Spleen (tissue), 11 donors: Measurements from ENCODE around the gene MT1G. TPM values are rescaled to one million over a fixed set of nuclear protein-coding genes. Genes with fewer than 3 reads are reported as not detected.

Source experiments
- DNase-seq: peaks from one replicate; pipeline ENCODE4 v3.0.0-alpha.2; 2020
- H3K27ac ChIP-seq, 8 donors: fragments of 200-600 bp; sonication (generic) in 7 of 8; 1 replicate in 4 of 8; 2 replicates in 4 of 8; pipeline versions ENCODE4 v1.5.0 to v1.8.0; 2016 to 2021; ENCODE audit warnings: inconsistent platforms in 4 of 8, mild to moderate bottlenecking in 4 of 8, moderate library complexity in 1 of 8
- H3K27me3 ChIP-seq, 7 donors: fragments of 200-600 bp; sonication (generic) in 6 of 7; replicated peaks in 1 of 7; 1 replicate in 4 of 7; 2 replicates in 3 of 7; pipeline versions ENCODE4 v1.5.0 to v1.8.0; 2016 to 2021; ENCODE audit warnings: inconsistent platforms in 3 of 7, mild to moderate bottlenecking in 1 of 7
- H3K36me3 ChIP-seq, 6 donors: fragments of 200-600 bp; sonication (generic) in 5 of 6; 1 replicate in 4 of 6; 2 replicates in 2 of 6; pipeline versions ENCODE4 v1.5.0 to v1.8.0; 2016 to 2021; ENCODE audit warnings: inconsistent platforms in 2 of 6
- H3K4me1 ChIP-seq, 6 donors: fragments of 200-600 bp; sonication (generic) in 5 of 6; 1 replicate in 3 of 6; 2 replicates in 3 of 6; pipeline versions ENCODE4 v1.5.0 to v1.8.0; 2016 to 2021; ENCODE audit warnings: inconsistent platforms in 3 of 6
- H3K4me3 ChIP-seq, 8 donors: fragments of 200-600 bp; sonication (generic) in 7 of 8; 1 replicate in 4 of 8; 2 replicates in 4 of 8; pipeline versions ENCODE4 v1.5.0 to v1.8.0; 2016 to 2021; ENCODE audit warnings: inconsistent platforms in 4 of 8, mild to moderate bottlenecking in 4 of 8, moderate library complexity in 2 of 8
- H3K9me3 ChIP-seq, 8 donors: fragments of 200-600 bp; sonication (generic) in 7 of 8; 1 replicate in 4 of 8; 2 replicates in 4 of 8; pipeline versions ENCODE4 v1.5.0 to v1.8.0; 2016 to 2021; ENCODE audit warnings: inconsistent platforms in 4 of 8
- CTCF ChIP-seq, 11 experiments: fragments of 200-600 bp in 7 of 11; fragments of 450-650 bp in 4 of 11; sonication (generic) in 4 of 11; IDR thresholded peaks in 8 of 11; conservative IDR thresholded peaks in 3 of 11; 1 replicate in 7 of 11; 2 replicates in 4 of 11; pipeline versions ENCODE4 v1.4.0 to v1.8.0; 2016 to 2021; ENCODE audit warnings: antibody characterized with exemption in 11 of 11, inconsistent platforms in 4 of 11, mild to moderate bottlenecking in 1 of 11
- POLR2A ChIP-seq, 3 donors: fragments of 450-650 bp; IDR thresholded peaks; one replicate each; pipeline ENCODE4 v1.5.1; 2017; ENCODE audit warnings: antibody characterized with exemption in 3 of 3, mild to moderate bottlenecking in 1 of 3
- POLR2AphosphoS5 ChIP-seq, 3 donors: sonication (generic); formaldehyde crosslinking; IDR thresholded peaks; one replicate each; pipeline ENCODE4 v1.5.1; 2017; ENCODE audit warnings: antibody characterized with exemption in 3 of 3
- WGBS, 5 donors: extraction: QIAGEN DNeasy Blood & Tissue Kit in 3 of 5; methylation state at CpG; one replicate each; pipeline versions ENCODE4 v1.1.5 to v1.1.7; 2013 to 2018; 5-methylcytosine and 5-hydroxymethylcytosine counted together
- intact Hi-C: fragments of 100-400 bp; cut with DNase I; formaldehyde crosslinking; loops from one replicate; pipeline ENCODE4 v1.15.0; 2023; ENCODE audit warnings: low total_unique reads
- polyA plus RNA-seq, 3 donors: library from polyadenylated mRNA; stranded (reverse); fragments of 200-250 nt; gene quantifications; one replicate each; pipeline ENCODE4 v1.2.1, GENCODE V29; 2013
- total RNA-seq, 7 donors: library from RNA; depleted of rRNA in 3 of 7; stranded (reverse); fragments of >200 nt in 3 of 7; fragmentation: NEBNext Ultra II Directional in 4 of 7; extraction: Animal tissue kit (Norgen Biotek cat#: 25700) in 4 of 7; gene quantifications; one replicate each; pipeline versions ENCODE4 v1.1.0 to v1.2.1, GENCODE V29; 2016 to 2021
- donor health status: healthy with polysubstance abuse.
- donor health status: DM: no; HTN: no; CAD: no; lungs with moderate emphysema.
- donor health status: DM: no; HTN: no; CAD: no.
- donor health status: Bipolar disorder and iron deficiency.
- donor health status: healthy.
- donor health status: DM: no; HTN: no; CAD: no.
- donor health status: DM: yes; HTN: yes; CAD: no.

MT1G gene
- total and polyA plus RNA-seq, 10 donors, result 1.1 to 12.2 (median 3.9) TPM; not detected in 5

GRCh38 chr16:56647641-56648431, 20.0 kb downstream of the MT1G start:
- Histone ChIP-seq H3K36me3 (no peaks in the 10 kb centered on the region), H3K4me3 (no peak overlapping the region), H3K9me3 (no peaks in the 10 kb centered on the region), H3K27ac (no peak overlapping the region), H3K4me1 (peaks cover 4 to 16% (median 14%) of the 10 kb centered on the region in 6 donors), H3K27me3 (peaks cover 0 to 81% (median 18%) of the 10 kb centered on the region in 7 donors)
- WGBS, 5 donors, result 26 to 52% (median 32%) methylated on average over 31 to 33 of the region's 33 CpGs
- no peak for TF ChIP-seq CTCF (IDR thresholded peaks at IDR 0.05 in 8 of 11, conservative IDR thresholded peaks at IDR 0.05 in 3 of 11)
- no peak for TF ChIP-seq POLR2A (IDR thresholded peaks at IDR 0.05)
- no peak for TF ChIP-seq POLR2AphosphoS5 (IDR thresholded peaks at IDR 0.05)
- intact Hi-C loops, result no loop called here
- peak; percentile 49 for DNase-seq

- peaks cover 0 to 75% (median 20%) of the 10 kb centered on the region in 7 donors for H3K27me3 ChIP-seq
- no peak overlapping the region for H3K27ac ChIP-seq
- TF ChIP-seq POLR2A (IDR thresholded peaks at IDR 0.05), result no peak
- no peak for TF ChIP-seq CTCF (IDR thresholded peaks at IDR 0.05 in 8 of 11, conservative IDR thresholded peaks at IDR 0.05 in 3 of 11)
- TF ChIP-seq POLR2AphosphoS5 (IDR thresholded peaks at IDR 0.05), result no peak
Observed at GRCh38 chr16:56645838-56646237, 22.0 kb downstream of the MT1G start.

GRCh38 chr16:56645311-56645710, 22.6 kb downstream of the MT1G start:
- H3K4me3 ChIP-seq, result no peak overlapping the region
- peaks cover 4 to 21% (median 16%) of the 10 kb centered on the region in 6 donors for H3K4me1 ChIP-seq
- WGBS, 5 donors, result 76 to 91% (median 83%) methylated on average over 1 of the region's 1 CpG
- no peak for DNase-seq
- peaks cover 0 to 80% (median 20%) of the 10 kb centered on the region in 7 donors for H3K27me3 ChIP-seq
- intact Hi-C loops, result no loop called here
- no peaks in the 10 kb centered on the region for H3K36me3 ChIP-seq
- TF ChIP-seq CTCF (IDR thresholded peaks at IDR 0.05 in 8 of 11, conservative IDR thresholded peaks at IDR 0.05 in 3 of 11) (no peak), POLR2A (IDR thresholded peaks at IDR 0.05) (no peak), POLR2AphosphoS5 (IDR thresholded peaks at IDR 0.05) (no peak)
- H3K9me3 ChIP-seq, result no peaks in the 10 kb centered on the region
- H3K27ac ChIP-seq, result no peak overlapping the region

More at GRCh38 chr16:56645838-56646237, 22.0 kb downstream of the MT1G start:
- Histone ChIP-seq H3K36me3 (no peaks in the 10 kb centered on the region), H3K9me3 (no peaks in the 10 kb centered on the region), H3K4me3 (no peak overlapping the region), H3K4me1 (peaks cover 4 to 21% (median 16%) of the 10 kb centered on the region in 6 donors)
- intact Hi-C loops, result no loop called here
- DNase-seq, result no peak
- 0 to 41% (median 0%) methylated on average over 1 of the region's 1 CpG for WGBS, 5 donors

GRCh38 chr16:56643833-56644232, 24.0 kb downstream of the MT1G start:
- Histone ChIP-seq H3K4me3 (peak overlapping the region in 2 of 8 donors; percentile 12 to 63), H3K27ac (peak overlapping the region in 1 of 8 donors; percentile 48), H3K27me3 (peaks cover 0 to 87% (median 25%) of the 10 kb centered on the region in 7 donors), H3K36me3 (no peaks in the 10 kb centered on the region), H3K4me1 (peaks cover 4 to 22% (median 16%) of the 10 kb centered on the region in 6 donors), H3K9me3 (no peaks in the 10 kb centered on the region)
- TF ChIP-seq CTCF (IDR thresholded peaks at IDR 0.05 in 8 of 11, conservative IDR thresholded peaks at IDR 0.05 in 3 of 11) (no peak), POLR2A (IDR thresholded peaks at IDR 0.05) (no peak), POLR2AphosphoS5 (IDR thresholded peaks at IDR 0.05) (no peak)
- DNase-seq, result no peak
- intact Hi-C loops, result no loop called here
- 36 to 69% (median 39%) methylated on average over 5 of the region's 5 CpGs for WGBS, 5 donors
